GM18861 (cell line): Measurements from ENCODE around the gene MRE11.
"Not testable (repeated sequence)": the region's sequence is repeated elsewhere in the genome, so short reads cannot be mapped to it uniquely, and the experiment has no call there.

Experiments used
- ATAC-seq: cut with Tn5 transposase; IDR thresholded peaks from one replicate; pipeline ENCODE4 v1.9.1; 2021; ENCODE audit not compliant: unreplicated experiment

The MRE11 gene

DNA sequence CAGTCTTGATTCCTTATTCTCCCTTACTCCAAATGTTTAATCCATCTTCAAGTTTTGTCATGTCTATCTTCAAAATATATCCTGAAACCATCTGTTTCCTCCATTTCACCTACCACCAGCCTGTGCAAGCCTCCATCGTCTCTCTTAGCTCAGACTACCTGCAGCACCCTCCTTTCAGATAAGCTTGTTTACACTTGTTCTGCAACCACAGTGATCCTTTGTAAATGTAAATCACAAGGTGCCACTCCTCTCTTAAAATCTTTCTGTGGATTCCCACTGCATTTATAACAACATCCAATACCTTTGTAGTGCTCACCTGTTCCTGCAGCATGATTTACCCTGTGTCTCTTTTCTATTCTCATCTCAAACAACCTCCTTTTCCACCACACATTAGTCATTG, 60.6 kb downstream of the MRE11 start:
- no peak for ATAC-seq

DNA sequence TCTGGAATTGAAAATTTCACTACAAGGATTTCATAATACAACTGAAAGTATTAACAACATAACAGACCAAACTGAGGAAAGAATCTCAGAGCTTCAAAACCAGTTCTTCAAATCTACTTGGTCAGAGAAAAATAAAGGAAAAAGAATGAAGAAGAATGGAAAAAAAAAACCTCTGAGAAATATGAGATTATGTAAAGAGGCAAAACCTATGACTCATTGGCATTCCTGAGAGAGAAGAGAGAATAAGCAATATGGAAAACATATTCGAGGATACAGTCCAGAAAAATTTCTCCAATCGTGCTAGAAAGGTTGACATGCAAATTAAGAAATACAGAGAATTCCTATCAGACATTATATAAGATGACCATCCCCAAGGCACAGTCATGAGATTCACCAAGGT, 69.0 kb downstream of the MRE11 start:
- no peak for ATAC-seq

DNA sequence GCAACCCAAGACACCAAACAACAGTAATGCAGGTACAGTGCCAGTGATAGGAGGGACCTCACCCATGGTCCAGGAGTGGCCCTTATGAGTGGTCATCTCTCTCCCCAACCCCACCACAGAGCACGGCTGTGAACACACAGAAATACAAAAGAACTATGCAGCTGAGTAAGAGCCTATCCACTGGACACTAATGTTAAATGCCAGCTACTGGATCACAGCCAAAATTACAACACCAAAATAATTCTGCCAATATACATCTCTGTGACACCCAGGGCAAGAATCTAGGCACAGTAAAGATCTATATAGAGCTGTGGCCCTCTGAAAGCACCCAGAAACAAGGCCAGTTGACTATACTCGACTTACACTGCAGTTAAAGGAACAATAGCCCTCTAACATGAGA, 69.6 kb downstream of the MRE11 start:
- no peak for ATAC-seq

DNA sequence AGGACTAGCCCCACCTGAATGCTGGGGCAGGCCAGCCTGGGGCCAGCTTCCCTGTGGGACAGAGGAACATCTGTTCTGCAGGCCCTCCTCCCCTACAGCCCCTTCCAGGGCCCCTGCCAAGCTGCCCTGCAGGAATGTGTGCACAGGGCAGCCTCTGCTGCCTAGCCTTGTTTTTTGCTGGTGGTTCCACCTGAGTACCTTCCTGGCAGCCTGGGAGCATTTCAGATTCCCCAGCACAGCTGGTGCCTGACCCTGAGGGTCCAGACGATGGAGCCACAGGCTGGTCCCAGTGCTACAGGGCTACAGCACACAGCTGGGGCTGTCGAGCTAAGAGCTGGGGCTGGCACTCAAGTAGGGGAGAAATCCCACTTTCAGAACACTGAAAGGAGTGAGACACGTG, 70.1 kb downstream of the MRE11 start:
- no peak for ATAC-seq

DNA sequence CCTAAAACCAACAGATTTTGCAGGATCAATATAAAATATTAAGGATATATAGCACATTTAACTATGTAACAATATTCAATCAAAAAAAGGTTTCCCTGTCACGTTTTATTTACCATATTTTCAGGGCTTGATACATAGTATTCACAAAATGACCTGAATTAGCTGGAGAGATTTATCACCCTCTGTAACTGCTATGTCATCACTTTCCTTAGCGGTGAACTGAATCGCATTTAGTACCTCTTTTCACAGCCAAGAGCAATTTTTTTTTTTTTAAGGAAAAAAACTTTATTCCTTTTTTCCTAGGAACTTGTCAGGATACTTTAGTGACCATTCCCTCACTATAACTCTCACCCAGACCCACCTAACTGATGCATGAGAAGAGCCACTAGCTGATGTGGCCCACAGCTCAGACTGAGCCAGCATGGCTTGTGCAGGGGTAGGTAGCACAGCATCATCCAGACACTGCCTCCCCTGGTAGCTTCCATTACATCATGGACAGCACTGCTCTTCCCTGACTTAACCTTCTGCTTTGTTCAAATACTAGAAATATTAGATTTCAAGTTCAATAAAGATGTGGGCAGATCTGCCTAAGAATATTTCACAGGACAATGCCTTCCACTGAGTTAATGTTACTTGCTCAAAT, 75.4 kb downstream of the MRE11 start:
- ATAC-seq = no peak

DNA sequence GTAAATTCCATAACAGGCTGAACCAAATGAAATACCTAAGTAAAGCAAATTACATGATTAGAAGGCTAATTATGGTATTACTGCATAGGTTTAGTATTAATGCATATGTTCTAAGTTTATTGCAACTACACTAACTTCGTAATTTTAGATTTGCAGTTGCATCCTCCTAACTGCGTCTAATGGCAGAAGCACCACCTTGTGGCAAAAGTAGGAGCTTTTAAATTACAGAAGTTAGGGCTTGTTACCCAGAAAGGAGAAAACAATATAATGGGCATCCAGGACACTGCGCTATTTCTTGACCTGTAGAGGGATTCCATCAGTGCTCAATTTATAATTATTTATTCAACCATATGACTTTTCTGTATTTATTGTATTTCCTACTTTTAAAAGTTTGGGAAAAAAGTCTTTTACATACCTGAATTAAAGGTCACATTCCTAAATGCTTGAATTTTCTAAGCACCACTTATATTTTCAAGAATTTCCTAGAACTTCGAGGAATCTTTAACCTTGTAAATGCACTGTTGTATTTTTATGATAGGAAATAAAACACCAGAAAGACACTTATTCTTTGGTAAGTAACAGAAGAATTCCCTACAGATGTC, 76.2 kb downstream of the MRE11 start:
- no peak for ATAC-seq

DNA sequence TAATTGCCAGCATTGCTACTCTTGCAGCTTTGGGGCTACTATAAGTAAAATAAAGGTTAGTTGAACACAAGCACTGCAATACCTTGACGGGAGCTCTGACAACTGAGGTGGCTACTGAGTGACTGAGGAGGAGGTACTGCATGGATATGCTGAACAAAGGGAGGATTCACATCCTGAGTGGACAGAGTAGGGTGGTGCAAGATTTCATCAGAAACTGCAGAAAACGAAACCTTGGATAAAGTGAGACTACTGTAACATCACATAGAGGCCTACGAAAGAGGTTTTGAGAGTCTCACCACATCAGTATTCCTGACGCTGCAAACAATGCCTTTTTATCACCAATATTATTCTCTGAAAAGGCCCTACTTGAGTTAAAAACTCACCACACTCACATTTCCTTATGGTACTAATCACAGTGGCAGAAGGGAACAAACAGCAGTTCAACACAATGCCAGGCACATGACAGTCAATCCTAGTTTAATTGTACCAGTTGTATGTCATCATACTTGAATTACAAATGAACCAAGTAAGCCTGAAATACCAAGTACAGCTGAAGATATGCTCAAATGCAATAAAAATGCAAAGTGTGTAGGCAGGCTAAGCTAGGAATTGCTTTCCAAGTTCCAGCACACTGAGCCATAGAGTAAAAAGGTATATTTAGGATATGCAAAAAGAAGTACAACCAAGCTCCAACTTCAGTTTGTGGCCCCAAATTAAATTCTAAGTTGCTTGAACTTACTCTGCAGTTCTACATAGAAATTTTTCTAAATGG, 88.4 kb downstream of the MRE11 start:
- no peak for ATAC-seq

DNA sequence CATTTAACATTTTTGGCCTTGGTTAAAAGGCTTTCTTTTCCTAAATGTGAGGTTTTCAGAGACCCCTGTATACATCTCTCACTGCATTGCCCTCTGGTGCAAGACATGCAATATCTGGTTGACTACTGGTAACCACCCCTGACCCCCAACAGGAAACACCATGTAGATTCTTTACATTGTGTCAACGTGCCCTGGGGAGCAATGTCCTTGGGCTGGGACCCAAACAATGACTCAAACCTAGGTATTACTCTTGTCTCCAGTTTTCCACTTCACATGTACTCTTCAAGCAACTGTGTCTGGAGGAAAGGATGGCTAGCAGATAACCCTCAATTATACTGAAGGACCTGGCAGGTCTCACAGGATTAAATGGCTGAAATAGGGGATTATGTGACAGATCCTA, 91.3 kb downstream of the MRE11 start:
- no peak for ATAC-seq

DNA sequence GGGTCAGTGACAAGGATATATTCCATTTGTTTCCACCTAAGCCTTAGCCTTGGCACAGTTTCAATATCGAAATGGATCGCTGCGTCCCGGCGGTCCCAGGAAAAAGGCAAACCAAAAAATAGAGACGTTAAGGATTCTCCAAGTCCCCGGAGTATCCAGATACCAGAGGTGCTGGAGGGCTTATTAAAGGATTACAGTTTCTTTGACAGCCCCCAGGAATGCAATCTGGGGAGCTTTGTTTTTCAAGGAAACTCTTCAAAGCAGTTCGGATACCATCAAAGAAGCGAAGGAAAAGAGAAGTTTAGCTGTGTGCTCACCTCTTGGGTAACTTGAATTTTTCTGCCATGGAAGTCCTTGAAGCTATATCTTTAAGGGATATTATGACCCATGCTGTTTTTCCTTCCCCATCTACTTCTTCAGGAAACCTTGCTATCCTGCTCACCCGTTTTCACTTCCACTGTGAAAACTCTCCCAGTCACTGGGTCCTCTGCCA, 91.8 kb downstream of the MRE11 start:
- no peak for ATAC-seq

DNA sequence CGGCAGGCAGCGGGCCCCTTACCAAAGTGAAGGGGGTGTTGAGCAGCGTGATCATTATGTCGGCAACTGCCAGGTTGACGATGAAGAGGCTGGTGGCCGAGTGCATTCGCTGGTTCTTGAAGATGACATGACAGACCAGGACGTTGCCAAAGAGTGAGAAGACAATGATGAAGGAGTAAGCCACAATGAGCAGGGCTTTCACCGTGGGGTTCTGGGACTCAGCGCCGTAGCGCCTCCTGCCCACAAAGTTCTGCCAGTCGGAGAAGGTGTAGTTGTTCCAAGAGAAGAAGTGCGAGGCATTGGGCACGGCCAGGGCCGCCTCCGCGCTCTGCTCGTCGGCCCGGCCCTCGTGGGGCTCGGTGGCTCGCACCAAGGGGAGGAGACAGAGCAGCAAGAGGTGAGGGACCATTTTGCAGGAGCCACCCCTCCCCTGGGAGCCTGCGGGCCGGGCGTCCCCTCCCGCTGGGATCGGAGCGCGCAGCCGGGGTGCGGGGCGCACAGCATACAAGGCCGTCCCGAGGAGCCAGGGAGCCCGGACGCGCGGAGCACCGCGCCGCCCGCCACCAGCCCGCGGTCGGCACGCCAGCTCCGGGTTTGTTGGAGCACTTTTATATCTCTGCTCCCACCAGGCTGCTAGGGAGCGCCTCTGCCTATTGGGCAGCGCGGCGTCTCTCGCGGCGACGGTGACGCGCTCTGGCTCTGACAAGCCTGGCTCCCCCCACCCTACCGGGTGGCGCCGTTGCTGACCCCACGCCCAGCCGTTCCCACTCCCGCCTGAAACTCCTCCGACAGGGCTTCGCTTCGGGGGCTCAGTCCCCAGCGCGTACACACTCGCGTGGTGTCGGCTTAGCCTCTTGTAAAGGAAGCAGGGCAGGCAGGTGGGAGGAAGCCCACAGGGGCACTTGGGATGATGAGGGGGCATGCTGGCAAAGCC, 92.5 kb downstream of the MRE11 start, which contains the start of gene GPR83:
Gene GPR83 (minus strand): TSS at position 581 of the 934 bp plus-strand sequence. CDS start 172 bp downstream, at position 409.
- no peak for ATAC-seq

DNA sequence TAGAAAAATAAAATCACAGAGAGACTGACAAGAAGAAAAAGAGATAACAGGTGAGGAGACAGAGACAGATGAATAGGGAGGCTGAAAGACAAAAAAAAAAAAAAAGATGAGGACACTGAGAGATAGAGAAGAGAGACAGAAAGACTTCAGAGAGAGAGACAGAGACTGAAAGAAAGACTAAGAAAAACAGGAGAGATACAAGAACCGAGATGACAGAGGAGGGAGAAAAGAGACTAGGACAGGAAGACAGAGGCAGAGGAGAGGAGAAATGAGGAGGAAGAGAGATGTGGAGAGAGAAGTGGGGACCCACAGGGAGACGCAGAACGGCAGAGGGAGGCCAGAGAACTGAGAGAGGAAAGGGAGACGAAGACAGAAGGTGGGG, 93.2 kb downstream of the MRE11 start:
- no peak for ATAC-seq

DNA sequence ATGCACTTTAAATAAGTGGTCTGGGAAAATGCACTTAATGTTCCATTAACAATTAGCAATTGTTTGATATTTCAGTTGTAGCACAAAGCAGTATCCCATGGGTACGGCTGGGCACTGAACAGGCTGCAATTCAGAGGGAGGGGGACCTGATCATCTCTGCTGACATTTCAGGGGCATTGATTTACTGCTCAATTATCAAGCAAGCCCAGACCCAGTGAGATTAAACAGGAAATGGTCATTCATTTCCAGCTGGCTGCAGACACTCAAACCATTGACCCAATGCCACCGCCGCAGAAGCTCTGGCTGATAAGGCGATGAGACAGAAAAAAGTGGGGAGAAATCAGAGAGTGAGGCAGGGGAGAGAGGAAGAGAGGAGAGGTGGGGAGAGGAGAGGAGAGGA, 93.6 kb downstream of the MRE11 start:
- ATAC-seq = no peak

DNA sequence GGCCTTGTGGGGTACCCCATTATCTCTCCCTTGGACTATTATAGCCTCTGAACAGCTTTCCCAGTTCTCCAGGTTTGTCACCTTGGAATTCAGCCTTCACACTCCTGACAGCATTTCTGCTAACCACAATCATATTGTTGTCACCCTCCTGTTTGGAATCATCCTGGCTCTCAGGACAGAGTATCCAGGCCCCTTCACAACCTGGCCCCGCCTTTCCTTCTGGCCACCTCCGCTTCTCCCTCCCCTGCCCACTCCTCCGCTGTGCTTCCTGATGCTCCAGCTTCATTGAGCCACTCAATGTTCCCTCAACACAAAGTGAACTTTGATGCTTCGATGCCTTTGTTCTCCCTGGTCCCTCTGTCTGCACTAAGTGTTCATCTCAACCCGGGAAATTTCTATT, 95.5 kb downstream of the MRE11 start:
- no peak for ATAC-seq

DNA sequence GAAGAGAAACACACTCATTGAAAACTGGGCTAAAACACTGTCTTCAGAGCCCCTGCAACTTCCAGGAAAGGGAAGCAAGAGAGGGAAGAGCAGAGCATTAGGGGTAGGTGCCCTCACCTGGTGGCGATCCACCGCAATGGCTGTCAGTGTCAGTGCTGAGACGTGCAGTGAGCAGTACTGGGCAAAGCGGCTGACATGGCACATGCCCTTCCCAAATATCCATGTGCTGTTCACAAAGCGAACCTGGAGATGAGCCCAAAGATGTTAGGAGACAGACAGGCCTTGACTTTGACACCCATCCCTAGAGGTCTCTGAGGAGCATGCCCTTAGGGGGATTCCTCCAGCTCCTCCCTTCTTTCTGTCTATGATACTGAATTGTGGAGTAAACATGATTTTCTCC, 97.4 kb downstream of the MRE11 start:
- ATAC-seq = no peak

DNA sequence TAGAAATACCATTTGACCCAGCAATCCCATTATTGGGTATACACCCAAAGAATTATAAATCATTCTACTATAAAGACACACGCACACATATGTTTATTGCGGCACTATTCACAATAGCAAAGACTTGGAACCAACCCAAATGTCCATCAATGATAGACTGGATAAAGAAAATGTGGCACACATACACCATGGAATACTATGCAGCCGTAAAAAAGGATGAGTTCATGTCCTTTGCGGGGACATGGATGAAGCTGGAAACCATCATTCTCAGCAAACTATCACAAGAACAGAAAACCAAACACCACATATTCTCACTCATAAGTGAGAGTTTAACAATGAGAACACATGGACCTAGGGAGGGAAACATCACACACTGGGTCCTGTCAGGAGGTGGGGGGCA, 101.7 kb downstream of the MRE11 start:
- ATAC-seq = not testable (repeated sequence)

DNA sequence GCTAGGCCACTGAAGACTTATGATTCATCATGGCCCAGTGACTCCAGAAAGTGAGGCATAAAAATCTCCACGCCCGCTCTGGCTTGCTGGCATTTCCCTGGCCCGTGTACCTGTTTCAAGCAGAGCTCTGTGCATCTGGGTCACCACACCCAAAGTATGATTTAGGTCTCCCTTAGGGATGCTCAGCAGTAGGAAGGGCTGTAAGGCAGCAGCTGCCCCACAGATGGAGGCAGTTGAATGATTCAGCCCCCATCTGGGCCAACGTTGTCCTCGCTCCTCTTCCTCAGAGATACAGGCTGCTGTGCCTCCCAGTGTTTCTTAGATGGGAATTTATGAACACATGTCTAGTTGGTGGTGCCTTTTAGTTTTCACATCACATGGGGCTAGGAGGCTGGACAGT, 114.0 kb downstream of the MRE11 start:
- ATAC-seq = no peak

DNA sequence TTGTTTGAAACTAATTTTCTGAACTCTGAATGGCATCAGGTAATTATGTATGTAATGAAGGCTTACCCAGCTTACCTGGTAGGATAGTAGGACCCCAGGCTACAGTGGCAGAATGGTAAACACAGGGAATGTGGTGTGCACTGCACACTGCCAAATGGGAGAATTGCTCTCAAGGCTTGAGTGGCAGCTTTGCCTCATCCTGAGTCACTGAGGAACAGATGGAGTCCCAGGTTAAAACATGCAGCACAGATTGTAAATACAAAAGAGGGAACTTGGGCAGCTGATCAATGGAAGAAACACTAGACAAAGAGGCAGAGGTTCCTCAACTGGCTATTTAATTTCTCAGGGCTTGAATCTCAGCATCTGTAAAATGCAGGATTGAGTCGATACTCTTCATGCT, 116.8 kb downstream of the MRE11 start:
- ATAC-seq = no peak

DNA sequence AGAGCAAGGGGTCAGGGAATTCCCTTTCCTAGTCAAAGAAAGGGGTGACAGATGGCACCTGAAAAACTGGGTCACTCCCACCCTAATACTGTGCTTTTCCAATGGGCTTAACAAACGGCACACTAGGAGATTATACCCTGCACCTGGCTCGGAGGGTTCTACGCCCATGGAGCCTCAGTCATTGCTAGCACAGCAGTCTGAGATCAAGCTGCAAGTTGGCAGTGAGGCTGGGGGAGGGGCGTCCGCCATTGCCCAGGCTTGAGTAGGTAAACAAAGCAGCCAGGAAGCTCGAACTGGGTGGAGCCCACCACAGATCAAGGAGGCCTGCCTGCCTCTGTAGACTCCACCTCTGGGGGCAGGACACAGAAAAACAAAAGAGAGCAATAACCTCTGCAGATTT, 123.1 kb downstream of the MRE11 start:
- ATAC-seq = not testable (repeated sequence)
